HCT116 (cell line): Measurements from ENCODE around the gene LCLAT1. TPM values are rescaled to one million over a fixed set of nuclear protein-coding genes. Genes with fewer than 3 reads are reported as not detected.

ENCODE experiments used
- ATAC-seq: fragments of 200-7000 bp; cut with Tn5 transposase; 2 replicates; pipeline ENCODE4 v1.9.1; 2020; ENCODE audit warnings: mild to moderate bottlenecking, moderate library complexity
- BruUV-seq: library from RNA; stranded (reverse); fragments of 400-500 nt; replicated peaks from 2 replicates; lab custom pipeline; 2021; lab: Mats Ljungman, UMichigan
- CTCF ChIA-PET: fragments of 300-600 bp; sonication (Branson Sonifier 250); formaldehyde crosslinking; loops from one replicate; lab custom pipeline; 2021; ENCODE audit warnings: antibody characterized with exemption; lab: Charles Lee
- POLR2A ChIA-PET: fragments of 300-600, 350-600 bp; sonication (Branson Sonifier 250); formaldehyde crosslinking; loops from one replicate; lab custom pipeline; 2021; ENCODE audit warnings: antibody characterized with exemption; lab: Charles Lee
- RAD21 ChIA-PET, 2 experiments: fragments of 300-600 bp; sonication (Branson Sonifier 250); formaldehyde crosslinking; loops; one replicate each; lab custom pipeline; 2023; ENCODE audit warnings: low total read pairs in 2 of 2; ENCODE audit not compliant: uncharacterized antibody in 2 of 2, unreplicated experiment in 2 of 2, low non-redundant PET in 1 of 2; lab: Charles Lee
- DNase-seq: peaks from one replicate; pipeline ENCODE4 v3.0.0-alpha.2; 2010; ENCODE audit warnings: low read depth, low spot score
- H2AFZ ChIP-seq: fragments of 200-600 bp; shearing (Covaris generic), sonication (generic); 2 replicates; pipeline ENCODE4 v1.6.1; 2017; ENCODE audit warnings: low read depth, mixed run types, mixed read lengths, antibody characterized with exemption, low read length; ENCODE audit not compliant: poor library complexity, severe bottlenecking
- H3K27ac ChIP-seq: 2 replicates; pipeline ENCODE4 v1.5.1; 2012; ENCODE audit warnings: low read depth, low read length
- H3K27me3 ChIP-seq: fragments of 200-600 bp; sonication (generic); 2 replicates; pipeline ENCODE4 v1.6.1; 2016; ENCODE audit warnings: mixed run types, low read length, mixed read lengths; ENCODE audit not compliant: insufficient read depth
- H3K36me3 ChIP-seq, 2 experiments: fragments of 200-500 bp in 1 of 2; fragments of 200-600 bp in 1 of 2; sonication (Bioruptor generic) in 1 of 2; sonication (generic) in 1 of 2; 2 replicates each; pipeline versions ENCODE4 v1.5.1 to v1.6.1; 2014 to 2016; ENCODE audit warnings: low read length in 2 of 2, inconsistent platforms in 1 of 2, mixed read lengths in 1 of 2, mixed run types in 1 of 2; ENCODE audit not compliant: insufficient read depth in 2 of 2, control insufficient read depth in 1 of 2
- H3K4me1 ChIP-seq, 2 experiments: fragments of 200-600 bp in 1 of 2; sonication (generic) in 1 of 2; 2 replicates each; pipeline versions ENCODE4 v1.5.1 to v1.6.1; 2012 to 2017; ENCODE audit warnings: low read length in 2 of 2, inconsistent platforms in 1 of 2, mild to moderate bottlenecking in 1 of 2, mixed read lengths in 1 of 2, mixed run types in 1 of 2, moderate library complexity in 1 of 2; ENCODE audit not compliant: insufficient read depth in 2 of 2, control insufficient read depth in 1 of 2
- H3K4me2 ChIP-seq: fragments of 200-600 bp; sonication (generic); 2 replicates; pipeline ENCODE4 v1.6.1; 2017; ENCODE audit warnings: mixed run types, low read length, mixed read lengths
- H3K4me3 ChIP-seq, 2 experiments: fragments of 200-600 bp in 1 of 2; sonication (generic) in 1 of 2; replicated peaks in 1 of 2; 2 replicates each; pipeline ENCODE4 v1.5.1; 2011 to 2016; ENCODE audit warnings: low read length in 2 of 2, control low read depth in 1 of 2, low read depth in 1 of 2, mild to moderate bottlenecking in 1 of 2, mixed read lengths in 1 of 2, mixed run types in 1 of 2
- H3K79me2 ChIP-seq: fragments of 200-600 bp; sonication (generic); 2 replicates; pipeline ENCODE4 v1.6.1; 2017; ENCODE audit warnings: mild to moderate bottlenecking, mixed run types, low read length, moderate library complexity, mixed read lengths; ENCODE audit not compliant: insufficient read depth
- H3K9ac ChIP-seq: fragments of 200-600 bp; sonication (generic); 2 replicates; pipeline ENCODE4 v1.6.1; 2016; ENCODE audit warnings: low read length, mixed read lengths
- H3K9me2 ChIP-seq: fragments of 200-600 bp; sonication (generic), shearing (Covaris generic); 2 replicates; pipeline ENCODE4 v1.6.1; 2017; ENCODE audit warnings: mixed run types, mild to moderate bottlenecking, moderate library complexity; ENCODE audit not compliant: insufficient read depth
- H3K9me3 ChIP-seq, 2 experiments: fragments of 200-500 bp in 1 of 2; fragments of 200-600 bp in 1 of 2; sonication (Bioruptor generic) in 1 of 2; sonication (generic) in 1 of 2; 2 replicates each; pipeline ENCODE4 v1.6.1; 2014 to 2017; ENCODE audit warnings: low read length in 2 of 2, mixed read lengths in 2 of 2, inconsistent platforms in 1 of 2, low read depth in 1 of 2, mild to moderate bottlenecking in 1 of 2, mixed run types in 1 of 2, moderate library complexity in 1 of 2; ENCODE audit not compliant: control insufficient read depth in 1 of 2, insufficient read depth in 1 of 2
- H4K20me1 ChIP-seq: fragments of 200-600 bp; sonication (generic), shearing (Covaris generic); 2 replicates; pipeline ENCODE4 v1.6.1; 2017; ENCODE audit warnings: mixed run types, mild to moderate bottlenecking, moderate library complexity; ENCODE audit not compliant: insufficient read depth
- CBX3 ChIP-seq: IDR thresholded peaks from 2 replicates; pipeline ENCODE4 v1.6.1; 2012; ENCODE audit warnings: low read depth
- EZH2 ChIP-seq: fragments of 200-600 bp; sonication (generic); IDR thresholded peaks from 2 replicates; pipeline ENCODE4 v1.6.1; 2017; ENCODE audit warnings: antibody characterized with exemption, mixed run types
- EZH2phosphoT487 ChIP-seq: fragments of 200-600 bp; IDR thresholded peaks from 2 replicates; pipeline ENCODE4 v1.6.1; 2018; ENCODE audit warnings: antibody characterized with exemption, borderline replicate concordance
- POLR2A ChIP-seq: IDR thresholded peaks from 2 replicates; pipeline ENCODE4 v1.7.0; 2011; ENCODE audit warnings: borderline replicate concordance; ENCODE audit not compliant: insufficient read depth, insufficient read length; ENCODE audit errors: extremely low read depth
- SIN3A ChIP-seq: IDR thresholded peaks from 2 replicates; pipeline ENCODE4 v1.6.1; 2012; ENCODE audit warnings: low read depth
- SP1 ChIP-seq: IDR thresholded peaks from 2 replicates; pipeline ENCODE4 v1.6.1; 2012; ENCODE audit warnings: low read depth
- SRF ChIP-seq: IDR thresholded peaks from 2 replicates; pipeline ENCODE4 v1.6.1; 2012; ENCODE audit warnings: low read depth
- intact Hi-C: fragments of 100-400 bp; cut with micrococcal nuclease; formaldehyde crosslinking; loops from 2 replicates; pipeline ENCODE4 v1.10.0; 2022
- total RNA-seq: library from RNA; stranded (reverse); gene quantifications from one replicate; pipeline ENCODE4 v1.2.1, GENCODE V29; 2021; ENCODE audit not compliant: unreplicated experiment
- TF ChIP-seq, protein P1 (sequence below), 3 experiments: fragments of 200-600 bp in 1 of 3; sonication (generic) in 1 of 3; IDR thresholded peaks in 2 of 3; conservative IDR thresholded peaks in 1 of 3; 2 replicates each; pipeline ENCODE4 v1.5.1; 2012 to 2017; ENCODE audit warnings: low read depth in 2 of 3, low read length in 2 of 3, antibody characterized with exemption in 1 of 3, borderline replicate concordance in 1 of 3, control low read depth in 1 of 3, mild to moderate bottlenecking in 1 of 3, mixed read lengths in 1 of 3, mixed run types in 1 of 3, moderate library complexity in 1 of 3; ENCODE audit not compliant: insufficient read depth in 1 of 3
- TF ChIP-seq, protein P2 (sequence below): IDR thresholded peaks from 2 replicates; pipeline ENCODE4 v1.6.1; 2012
- TF ChIP-seq, protein P3 (sequence below): IDR thresholded peaks from 2 replicates; pipeline ENCODE4 v1.6.1; 2012; ENCODE audit warnings: low read depth
- TF ChIP-seq, protein P4 (sequence below): IDR thresholded peaks from 2 replicates; pipeline ENCODE4 v1.6.1; 2011; ENCODE audit warnings: mild to moderate bottlenecking, low read length, moderate library complexity; ENCODE audit not compliant: insufficient replicate concordance; ENCODE audit errors: extremely low read depth

LCLAT1 gene
- total RNA-seq, 1 experiment from 2014 or later, result 36.2 TPM

DNA sequence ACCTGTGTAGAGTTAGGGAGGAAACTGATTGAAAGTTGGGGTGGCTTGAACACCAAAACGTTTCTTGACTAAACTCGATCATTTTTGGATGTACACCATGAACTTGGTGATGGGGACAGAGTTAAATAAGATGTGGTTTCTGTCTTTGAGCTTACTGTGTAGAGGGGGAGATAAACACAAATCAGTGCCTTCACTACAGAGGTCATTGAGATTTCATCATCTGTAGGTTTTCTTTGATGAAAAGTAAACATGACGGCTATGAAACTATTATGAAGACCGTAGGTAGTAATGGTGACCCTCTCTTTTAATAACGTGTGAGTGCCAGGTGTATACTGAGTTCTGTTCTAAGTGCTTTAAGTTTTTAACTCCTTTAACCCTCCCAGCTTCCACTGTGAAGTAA lies 6.5 kb downstream of the LCLAT1 start:
- no TSS peak for BruUV-seq
- Histone ChIP-seq H3K4me2 (no peak overlapping the region), H3K36me3 (no peaks in the 10 kb centered on the region), H3K9ac (no peak overlapping the region), H3K27me3 (no peaks in the 10 kb centered on the region), H3K79me2 (peaks cover 98% of the 10 kb centered on the region), H3K4me3 (no peak overlapping the region), H4K20me1 (peaks cover 11% of the 10 kb centered on the region; the same call in 1 of the 2 replicates), H3K9me2 (no peaks in the 10 kb centered on the region), H2AFZ (no peak overlapping the region), H3K9me3 (no peaks in the 10 kb centered on the region), H3K4me1 (peaks cover under 1 to 3% of the 10 kb centered on the region in 2 experiments; a peak in 3 of 4 replicates), H3K27ac (no peak overlapping the region)
- CTCF ChIA-PET, result no interaction called here
- POLR2A ChIA-PET, result no interaction called here
- ATAC-seq (no peak), DNase-seq (no peak)
- TF ChIP-seq, protein P1, sequence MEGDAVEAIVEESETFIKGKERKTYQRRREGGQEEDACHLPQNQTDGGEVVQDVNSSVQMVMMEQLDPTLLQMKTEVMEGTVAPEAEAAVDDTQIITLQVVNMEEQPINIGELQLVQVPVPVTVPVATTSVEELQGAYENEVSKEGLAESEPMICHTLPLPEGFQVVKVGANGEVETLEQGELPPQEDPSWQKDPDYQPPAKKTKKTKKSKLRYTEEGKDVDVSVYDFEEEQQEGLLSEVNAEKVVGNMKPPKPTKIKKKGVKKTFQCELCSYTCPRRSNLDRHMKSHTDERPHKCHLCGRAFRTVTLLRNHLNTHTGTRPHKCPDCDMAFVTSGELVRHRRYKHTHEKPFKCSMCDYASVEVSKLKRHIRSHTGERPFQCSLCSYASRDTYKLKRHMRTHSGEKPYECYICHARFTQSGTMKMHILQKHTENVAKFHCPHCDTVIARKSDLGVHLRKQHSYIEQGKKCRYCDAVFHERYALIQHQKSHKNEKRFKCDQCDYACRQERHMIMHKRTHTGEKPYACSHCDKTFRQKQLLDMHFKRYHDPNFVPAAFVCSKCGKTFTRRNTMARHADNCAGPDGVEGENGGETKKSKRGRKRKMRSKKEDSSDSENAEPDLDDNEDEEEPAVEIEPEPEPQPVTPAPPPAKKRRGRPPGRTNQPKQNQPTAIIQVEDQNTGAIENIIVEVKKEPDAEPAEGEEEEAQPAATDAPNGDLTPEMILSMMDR (IDR thresholded peaks at IDR 0.05 in 2 of 3, conservative IDR thresholded peaks at IDR 0.05 in 1 of 3; ENCODE audit: borderline replicate concordance in 1 of 3, insufficient read depth in 1 of 3, low read depth in 2 of 3, low read length in 2 of 3), result no peak
- no peak for TF ChIP-seq SRF
- TF ChIP-seq EZH2, result no peak
- TF ChIP-seq POLR2A, result no peak
- TF ChIP-seq, protein P2, sequence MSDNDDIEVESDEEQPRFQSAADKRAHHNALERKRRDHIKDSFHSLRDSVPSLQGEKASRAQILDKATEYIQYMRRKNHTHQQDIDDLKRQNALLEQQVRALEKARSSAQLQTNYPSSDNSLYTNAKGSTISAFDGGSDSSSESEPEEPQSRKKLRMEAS, result no peak
- intact Hi-C loops, result no loop called here
- RAD21 ChIA-PET, result no interaction called here

DNA sequence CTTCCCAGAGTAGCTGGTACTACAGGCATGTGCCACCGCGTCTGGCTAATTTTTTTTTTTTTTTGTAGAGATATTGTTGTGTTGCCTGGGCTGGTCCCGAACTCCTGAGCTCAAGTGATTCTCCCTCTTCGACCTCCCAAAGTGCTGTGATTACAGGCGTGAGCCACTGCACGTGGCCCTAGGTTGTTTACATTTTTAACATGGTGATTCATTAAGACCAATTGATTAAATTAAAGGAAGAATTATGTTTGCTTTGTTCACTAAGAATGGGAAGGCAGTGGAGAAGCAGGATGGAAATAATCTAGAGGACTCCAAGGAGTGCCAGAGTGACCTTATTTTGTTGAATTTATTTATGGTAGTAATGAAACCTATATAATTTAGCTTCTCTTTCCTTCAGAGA lies 7.5 kb downstream of the LCLAT1 start:
- Histone ChIP-seq H3K27me3 (no peaks in the 10 kb centered on the region), H3K9ac (no peak overlapping the region), H4K20me1 (peaks cover 11% of the 10 kb centered on the region; the same call in 1 of the 2 replicates), H2AFZ (no peak overlapping the region), H3K4me2 (no peak overlapping the region), H3K36me3 (no peaks in the 10 kb centered on the region), H3K4me3 (no peak overlapping the region), H3K4me1 (no peaks in the 10 kb centered on the region), H3K79me2 (peaks cover 98% of the 10 kb centered on the region), H3K9me3 (no peaks in the 10 kb centered on the region), H3K9me2 (no peaks in the 10 kb centered on the region), H3K27ac (no peak overlapping the region)
- DNase-seq (no peak), ATAC-seq (no peak)
- RAD21 ChIA-PET, result no interaction called here
- CTCF ChIA-PET, result no interaction called here
- intact Hi-C loops, result no loop called here
- BruUV-seq, result no TSS peak
- POLR2A ChIA-PET, result no interaction called here
- TF ChIP-seq SIN3A, result no peak
- TF ChIP-seq SP1, result no peak
- TF ChIP-seq, protein P3, sequence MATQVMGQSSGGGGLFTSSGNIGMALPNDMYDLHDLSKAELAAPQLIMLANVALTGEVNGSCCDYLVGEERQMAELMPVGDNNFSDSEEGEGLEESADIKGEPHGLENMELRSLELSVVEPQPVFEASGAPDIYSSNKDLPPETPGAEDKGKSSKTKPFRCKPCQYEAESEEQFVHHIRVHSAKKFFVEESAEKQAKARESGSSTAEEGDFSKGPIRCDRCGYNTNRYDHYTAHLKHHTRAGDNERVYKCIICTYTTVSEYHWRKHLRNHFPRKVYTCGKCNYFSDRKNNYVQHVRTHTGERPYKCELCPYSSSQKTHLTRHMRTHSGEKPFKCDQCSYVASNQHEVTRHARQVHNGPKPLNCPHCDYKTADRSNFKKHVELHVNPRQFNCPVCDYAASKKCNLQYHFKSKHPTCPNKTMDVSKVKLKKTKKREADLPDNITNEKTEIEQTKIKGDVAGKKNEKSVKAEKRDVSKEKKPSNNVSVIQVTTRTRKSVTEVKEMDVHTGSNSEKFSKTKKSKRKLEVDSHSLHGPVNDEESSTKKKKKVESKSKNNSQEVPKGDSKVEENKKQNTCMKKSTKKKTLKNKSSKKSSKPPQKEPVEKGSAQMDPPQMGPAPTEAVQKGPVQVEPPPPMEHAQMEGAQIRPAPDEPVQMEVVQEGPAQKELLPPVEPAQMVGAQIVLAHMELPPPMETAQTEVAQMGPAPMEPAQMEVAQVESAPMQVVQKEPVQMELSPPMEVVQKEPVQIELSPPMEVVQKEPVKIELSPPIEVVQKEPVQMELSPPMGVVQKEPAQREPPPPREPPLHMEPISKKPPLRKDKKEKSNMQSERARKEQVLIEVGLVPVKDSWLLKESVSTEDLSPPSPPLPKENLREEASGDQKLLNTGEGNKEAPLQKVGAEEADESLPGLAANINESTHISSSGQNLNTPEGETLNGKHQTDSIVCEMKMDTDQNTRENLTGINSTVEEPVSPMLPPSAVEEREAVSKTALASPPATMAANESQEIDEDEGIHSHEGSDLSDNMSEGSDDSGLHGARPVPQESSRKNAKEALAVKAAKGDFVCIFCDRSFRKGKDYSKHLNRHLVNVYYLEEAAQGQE, result no peak
- no peak for TF ChIP-seq CBX3
- TF ChIP-seq, protein P4, sequence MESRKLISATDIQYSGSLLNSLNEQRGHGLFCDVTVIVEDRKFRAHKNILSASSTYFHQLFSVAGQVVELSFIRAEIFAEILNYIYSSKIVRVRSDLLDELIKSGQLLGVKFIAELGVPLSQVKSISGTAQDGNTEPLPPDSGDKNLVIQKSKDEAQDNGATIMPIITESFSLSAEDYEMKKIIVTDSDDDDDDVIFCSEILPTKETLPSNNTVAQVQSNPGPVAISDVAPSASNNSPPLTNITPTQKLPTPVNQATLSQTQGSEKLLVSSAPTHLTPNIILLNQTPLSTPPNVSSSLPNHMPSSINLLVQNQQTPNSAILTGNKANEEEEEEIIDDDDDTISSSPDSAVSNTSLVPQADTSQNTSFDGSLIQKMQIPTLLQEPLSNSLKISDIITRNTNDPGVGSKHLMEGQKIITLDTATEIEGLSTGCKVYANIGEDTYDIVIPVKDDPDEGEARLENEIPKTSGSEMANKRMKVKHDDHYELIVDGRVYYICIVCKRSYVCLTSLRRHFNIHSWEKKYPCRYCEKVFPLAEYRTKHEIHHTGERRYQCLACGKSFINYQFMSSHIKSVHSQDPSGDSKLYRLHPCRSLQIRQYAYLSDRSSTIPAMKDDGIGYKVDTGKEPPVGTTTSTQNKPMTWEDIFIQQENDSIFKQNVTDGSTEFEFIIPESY, result no peak
- no peak for TF ChIP-seq EZH2phosphoT487
- no peak for TF ChIP-seq SRF
